HG03571 (cell line): ENCODE results near the gene YDJC.
"Not testable (repeated sequence)": the region's sequence is repeated elsewhere in the genome, so short reads cannot be mapped to it uniquely, and the experiment has no call there.

ENCODE experiments used
- ATAC-seq: cut with Tn5 transposase; IDR thresholded peaks from one replicate; pipeline ENCODE4 v1.9.1; 2021; ENCODE audit not compliant: unreplicated experiment

The YDJC gene, protein sequence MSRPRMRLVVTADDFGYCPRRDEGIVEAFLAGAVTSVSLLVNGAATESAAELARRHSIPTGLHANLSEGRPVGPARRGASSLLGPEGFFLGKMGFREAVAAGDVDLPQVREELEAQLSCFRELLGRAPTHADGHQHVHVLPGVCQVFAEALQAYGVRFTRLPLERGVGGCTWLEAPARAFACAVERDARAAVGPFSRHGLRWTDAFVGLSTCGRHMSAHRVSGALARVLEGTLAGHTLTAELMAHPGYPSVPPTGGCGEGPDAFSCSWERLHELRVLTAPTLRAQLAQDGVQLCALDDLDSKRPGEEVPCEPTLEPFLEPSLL

DNA sequence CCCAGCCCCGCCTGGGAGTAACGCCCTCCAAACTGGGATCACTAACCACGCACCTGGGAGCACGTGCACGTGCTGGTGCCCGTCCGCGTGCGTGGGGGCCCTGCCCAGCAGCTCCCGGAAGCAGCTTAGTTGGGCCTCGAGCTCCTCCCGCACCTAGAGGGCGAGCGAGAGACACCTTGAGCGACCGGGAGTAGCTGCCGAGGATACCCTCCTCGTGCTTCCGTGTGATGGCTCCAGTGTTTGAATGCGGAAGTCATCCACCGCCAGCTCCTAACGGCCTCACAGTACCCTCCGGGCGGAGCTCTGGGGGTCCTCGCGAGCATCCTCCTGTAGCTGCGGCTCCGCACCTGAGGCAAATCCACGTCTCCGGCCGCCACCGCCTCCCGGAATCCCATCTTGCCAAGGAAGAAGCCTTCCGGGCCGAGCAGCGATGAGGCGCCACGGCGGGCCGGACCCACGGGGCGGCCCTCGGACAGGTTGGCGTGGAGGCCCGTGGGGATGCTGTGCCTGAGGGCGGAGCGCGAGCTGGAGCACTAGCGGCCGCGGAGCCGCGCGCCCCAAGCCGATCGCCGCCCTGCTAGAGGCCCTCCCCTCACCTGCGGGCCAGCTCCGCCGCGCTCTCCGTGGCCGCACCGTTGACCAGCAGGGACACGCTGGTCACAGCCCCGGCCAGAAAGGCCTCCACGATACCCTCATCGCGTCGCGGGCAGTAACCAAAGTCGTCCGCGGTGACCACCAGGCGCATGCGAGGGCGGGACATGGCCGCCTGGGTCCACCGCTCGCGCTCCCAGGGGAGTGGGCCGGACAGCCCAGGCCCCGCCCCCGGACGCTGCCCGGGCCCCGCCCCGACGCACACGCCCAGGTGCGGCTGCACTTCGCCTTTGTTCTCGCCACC lies at the start of gene YDJC:
Gene YDJC, minus strand, starts transcription at position 768 of the 895 bp plus-strand sequence. Its CDS starts 8 bp downstream, at position 760.
- ATAC-seq: peak; percentile 62

DNA sequence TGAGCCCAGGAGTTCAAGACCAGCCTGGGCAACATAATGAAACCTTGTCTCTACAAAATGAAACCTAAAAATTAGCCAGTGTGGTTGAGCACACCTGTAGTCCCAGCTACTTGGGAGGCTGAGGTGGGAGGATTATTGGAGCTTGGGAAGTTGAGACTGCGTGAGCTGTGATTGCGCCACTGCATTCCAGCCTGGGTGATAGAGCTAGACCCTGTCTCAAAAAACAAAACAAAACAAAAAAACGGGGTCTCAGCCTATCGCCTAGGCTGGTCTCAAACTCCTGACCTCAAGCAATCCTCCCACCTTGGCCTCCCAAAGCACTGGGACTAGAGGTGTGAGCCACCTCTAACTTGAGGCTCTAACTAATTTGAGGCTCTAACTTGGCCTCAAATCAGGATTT lies 49.6 kb upstream of the YDJC start:
- no peak for ATAC-seq

DNA sequence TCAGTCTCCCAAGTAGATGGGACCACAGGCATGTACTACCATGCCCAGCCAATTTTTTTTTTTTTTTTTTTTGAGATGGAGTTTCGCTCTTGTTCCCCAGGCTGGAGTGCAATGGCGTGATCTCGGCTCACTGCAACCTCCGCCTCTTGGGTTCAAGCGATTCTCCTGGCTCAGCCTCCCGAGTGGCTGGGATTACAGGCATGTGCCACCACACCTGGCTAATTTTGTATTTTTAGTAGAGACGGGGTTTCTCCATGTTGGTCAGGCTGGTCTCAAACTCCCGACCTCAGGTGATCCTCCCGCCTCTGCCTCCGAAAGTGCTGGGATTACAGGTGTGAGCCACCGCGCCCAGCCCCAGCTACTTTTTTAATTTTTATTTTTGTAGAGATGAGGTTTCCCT lies 49.0 kb upstream of the YDJC start:
- ATAC-seq: not testable (repeated sequence)

DNA sequence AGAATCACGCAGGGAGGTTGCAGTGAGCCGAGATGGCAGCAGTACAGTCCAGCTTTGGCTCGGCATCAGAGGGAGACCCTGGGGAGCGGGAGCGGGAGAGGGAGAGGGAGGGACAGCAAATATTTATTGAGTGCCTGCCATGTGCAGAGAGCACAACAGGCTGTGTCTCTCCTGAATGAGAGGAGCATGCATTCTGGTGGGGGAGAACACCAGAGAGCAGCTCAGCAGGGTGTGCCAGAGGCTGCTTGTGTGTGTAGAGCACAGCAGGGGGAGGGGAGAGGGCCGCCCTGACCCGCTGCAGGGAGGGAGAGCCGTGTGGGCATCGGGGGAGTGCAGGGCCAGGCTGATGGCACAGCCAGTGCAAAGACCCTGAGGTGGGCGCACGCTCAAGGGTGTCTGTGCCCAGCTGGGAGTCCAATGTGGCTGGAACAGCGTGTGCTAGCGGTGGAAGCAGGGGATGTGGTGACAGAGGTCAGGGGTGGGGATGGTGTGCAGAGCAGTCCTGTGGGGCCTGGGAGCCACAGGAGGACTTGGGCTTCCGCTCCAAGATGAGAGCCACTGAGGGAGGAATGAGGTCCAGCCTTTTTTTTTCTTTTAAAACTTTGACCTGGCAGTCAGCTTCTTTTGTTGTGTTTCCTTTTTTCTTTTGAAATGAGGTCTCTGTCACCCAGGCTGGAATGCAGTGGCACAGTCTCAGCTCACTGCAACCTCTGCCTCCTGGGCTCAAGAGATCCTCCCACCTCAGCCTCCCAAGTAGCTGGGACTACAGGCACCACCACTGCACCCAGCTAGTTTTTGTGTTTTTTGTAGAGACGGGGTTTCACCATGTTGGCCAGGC lies 48.0 kb upstream of the YDJC start:
- no peak for ATAC-seq

DNA sequence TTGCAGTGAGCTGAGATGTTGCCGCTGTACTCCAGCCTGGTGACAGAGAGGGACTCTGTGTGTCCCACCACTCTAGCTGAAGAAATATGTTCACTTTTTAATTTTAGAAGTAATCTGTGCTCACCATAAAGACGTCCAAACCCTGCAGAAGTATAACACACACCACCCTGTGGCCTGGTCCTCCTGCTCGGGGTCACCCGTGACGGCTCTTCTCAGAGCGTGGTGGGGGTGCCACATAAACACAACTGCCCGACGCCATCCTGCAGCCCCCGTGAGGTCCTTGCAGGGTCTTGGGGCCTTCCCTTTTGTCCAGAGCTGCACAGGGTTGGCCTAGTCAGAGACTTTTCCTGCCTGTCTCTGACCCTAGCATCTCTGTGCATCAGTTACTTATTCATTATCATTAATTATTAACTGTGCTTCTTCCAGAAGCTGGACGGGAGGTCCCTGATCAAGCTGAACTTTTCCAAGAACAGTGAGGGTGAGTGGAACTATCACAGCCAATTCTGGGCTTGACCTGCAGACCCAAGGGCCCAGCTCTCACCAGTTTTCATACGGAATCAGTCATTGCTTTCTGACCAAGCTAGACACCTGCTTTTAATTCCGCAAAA lies 44.9 kb upstream of the YDJC start:
- ATAC-seq: no peak

DNA sequence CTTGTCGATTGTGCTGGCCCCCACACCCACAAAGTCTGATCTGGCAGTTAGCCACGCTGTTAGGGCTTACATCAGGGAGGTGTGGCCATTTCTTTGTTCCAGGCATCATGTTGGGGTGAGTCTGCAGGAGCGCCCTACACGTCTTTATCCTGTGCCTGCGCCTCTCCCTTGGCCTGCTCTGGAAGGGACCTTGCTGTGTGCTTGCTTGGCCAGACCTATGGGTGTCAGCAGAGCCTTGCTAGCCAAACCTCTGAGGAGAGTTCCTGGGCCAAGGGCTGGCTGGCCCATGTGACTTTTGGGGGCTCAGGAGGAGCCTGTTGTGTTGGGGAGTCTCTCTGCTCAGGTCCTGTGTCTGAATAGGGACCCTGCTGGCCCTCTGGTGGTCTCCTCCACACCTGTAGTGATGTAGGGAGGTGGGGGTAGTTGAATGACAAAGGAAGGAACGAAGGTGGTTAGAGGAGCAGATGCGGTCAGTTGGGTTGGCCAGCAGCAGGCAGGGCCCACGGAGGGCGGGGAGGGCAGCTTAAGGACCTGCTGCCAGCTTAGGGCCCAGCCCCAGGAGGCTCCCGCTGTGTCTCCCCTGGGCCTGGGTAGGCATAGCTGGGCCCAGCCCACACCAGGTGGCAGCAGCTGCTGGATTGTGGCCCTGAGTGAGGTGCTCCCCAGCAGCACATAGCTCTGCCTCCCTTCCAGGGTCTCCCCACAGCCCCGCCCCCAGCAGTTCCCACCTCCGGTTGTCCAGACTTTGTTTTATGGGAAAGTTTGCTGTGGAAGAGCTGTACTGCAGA lies 43.9 kb upstream of the YDJC start:
- no peak for ATAC-seq

DNA sequence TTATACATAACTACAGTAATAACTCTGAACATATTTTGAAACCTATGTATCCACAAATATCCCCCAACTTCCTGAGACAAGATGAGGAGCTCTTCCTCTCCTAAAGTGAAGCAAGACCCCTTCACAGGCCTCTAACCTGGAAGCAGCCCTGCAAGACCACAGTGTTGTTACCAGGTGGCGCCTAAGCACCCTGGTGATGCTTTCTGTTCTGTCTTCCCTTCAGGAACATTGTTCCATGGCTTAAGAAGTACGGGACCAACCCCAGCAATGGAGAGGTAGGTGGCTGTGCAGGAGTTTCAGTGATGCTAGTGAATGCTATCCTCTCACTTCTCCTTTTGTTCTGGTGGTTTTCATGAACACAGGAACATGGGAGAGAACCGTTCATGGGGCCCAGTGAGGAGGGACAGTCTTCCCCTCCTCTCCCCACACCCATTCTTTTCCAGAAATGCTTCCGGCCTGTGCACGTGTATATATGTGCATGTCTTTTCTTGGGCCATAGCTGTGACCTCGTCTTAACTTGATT lies 42.3 kb upstream of the YDJC start:
- ATAC-seq: no peak

DNA sequence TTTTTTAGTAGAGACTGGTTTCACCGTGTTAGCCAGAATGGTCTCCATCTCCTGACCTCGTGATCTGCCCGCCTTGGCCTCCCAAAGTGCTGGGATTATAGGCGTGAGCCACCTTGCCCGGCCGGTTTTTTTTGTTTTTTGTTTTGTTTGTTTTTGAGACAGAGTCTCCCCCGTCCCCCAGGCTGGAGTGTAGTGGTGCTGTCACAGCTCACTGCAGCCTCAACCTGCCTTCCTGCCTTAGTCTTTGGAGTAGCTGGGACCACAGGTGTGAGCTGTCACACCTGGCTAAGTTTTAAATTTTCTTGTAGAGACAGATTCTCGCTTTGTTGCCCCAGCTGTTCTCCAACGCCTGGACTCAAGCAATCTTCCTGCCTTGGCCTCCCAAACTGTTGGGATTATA lies 39.2 kb upstream of the YDJC start:
- ATAC-seq: no peak

DNA sequence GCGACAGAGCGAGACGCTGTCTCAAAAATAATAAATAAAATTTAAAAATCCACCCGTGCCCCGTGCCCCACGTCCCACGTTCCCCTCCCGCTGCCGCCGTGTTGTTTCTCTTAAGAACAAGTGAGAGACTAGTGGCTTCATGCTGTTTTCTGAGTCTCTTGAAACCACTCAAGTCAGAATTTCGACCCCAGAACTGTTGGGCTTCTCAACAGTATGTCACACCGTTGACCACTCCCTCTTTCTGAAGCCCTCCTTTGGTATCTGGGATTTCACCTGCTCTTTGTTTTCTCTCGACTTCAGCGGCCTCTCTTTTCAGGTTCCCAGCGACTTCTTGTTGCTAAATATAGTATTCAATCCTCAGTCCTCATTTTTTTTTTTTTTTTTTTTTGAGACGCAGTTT lies 37.0 kb upstream of the YDJC start:
- no peak for ATAC-seq

DNA sequence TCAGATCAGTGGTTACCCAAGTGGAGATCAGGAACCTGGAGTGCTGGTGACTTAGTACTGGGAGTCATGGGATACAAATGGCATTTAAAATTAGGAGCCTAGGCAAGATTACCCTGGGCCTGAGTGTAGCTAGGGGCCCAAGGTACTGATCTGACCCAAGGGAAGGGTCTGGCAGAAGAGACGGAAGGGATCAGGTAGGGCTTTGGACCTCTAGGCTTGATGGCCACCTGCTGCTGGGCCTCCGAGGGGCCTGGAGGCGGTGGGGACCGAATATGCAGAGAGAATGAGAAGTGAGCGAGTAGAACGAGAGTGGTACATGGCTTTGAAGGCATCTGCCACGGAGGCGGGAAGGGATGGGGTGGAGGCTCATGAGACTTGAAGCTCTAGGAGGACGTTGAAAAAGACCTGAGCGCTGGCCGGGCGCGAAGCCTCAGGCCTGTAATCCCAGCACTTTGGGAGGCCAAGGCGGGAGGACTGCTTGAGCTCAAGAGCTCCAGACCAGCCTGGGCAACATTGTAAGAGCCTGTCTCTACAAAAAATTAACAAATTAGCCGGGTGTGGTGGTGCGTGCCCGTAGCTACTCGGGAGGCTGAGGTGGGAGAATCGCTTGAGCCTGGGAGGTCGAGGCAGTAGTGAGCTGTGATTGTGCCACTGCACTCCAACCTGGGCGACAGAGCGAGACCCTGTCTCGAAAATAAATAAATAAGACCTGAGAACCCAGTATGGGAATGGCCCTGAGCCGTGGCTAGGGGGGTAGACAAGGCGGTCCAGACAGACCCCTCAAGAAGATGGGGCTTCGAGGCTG lies 35.4 kb upstream of the YDJC start:
- ATAC-seq: no peak

DNA sequence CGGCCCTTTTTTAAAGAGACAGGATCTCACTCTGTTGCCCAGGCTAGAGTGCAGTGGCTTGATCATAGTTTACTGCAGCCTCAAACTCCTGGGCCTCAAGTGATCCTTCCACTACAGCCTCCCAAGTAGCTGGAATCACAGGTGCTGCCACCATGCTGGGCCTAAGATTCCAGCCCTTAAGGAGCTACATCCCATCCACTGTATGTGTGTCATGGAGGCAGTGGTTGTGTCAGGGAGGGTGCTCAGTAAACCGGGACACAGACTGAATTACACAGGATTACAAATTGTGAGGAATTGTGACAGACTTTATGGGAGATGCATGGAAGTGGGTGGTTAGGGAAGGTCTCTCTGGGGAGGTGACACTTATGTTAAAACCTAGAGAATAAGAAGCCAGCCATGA lies 33.9 kb upstream of the YDJC start:
- ATAC-seq: no peak

DNA sequence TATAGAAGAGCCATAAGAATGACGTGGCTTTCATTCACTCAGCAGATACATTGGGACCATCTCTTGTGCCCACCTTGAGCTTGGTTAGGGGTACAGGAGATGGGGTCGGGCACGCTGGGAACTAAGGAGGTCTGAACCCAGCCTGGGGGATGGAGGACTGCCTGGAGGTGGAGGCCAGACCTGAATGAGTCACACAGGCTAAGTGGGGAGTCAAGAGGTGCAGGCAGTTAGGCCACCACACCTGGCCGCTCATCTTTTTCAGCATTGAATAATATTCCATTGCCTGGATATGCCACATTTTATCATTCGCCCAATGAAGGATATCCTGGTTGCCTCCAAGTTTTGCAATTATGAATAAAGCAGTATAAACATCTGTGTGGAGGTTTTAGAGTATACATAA lies 32.2 kb upstream of the YDJC start:
- ATAC-seq: no peak

DNA sequence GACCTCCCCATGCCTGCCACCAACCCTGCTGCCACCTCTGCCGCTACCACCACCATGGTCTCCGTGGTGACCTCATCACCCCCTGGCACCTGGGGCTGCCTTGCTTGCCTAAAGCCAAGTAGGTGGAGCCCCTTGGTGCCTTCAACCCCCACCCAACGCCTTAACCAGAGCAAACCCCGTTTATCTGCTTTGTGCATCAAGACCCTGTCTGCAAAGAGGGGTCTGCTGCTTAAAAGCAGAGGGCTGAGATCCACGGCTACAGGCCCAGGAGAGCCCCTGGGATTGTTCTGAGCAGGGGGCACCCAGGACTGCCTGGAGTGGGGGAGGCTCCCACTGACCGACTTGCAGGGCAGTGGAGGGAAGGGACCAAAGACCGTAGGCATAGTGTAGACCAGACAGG lies 31.1 kb upstream of the YDJC start:
- no peak for ATAC-seq

DNA sequence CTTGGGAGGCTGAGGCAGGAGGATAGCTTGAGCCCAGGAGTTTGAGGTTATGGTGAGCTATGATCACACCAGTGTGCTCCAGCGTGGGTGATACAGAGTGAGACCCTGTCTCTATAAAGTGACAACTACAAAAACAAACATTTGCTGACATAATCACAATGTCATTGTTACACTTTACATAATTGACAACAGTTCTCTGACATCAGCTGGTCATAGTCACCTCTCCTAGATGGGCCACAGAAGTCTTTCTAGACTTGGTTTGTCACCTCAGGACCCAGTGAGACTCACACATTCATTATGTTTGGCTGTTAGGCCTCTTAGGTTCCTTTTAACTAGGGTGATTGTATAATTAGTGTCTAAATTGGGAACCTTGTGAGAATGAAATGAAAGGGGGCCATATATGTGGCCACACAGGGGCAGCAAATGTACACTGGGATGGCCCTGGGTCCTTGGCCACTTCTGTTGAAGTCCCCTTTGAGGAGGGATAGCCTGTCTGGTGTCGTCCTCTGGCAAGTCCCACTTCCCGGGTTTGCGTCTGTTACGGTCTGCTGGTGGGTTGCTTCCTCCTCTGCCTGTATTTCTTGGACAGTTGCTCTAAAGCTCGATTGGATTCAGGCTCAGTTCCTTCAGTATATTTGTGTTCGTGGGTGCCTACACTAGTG lies 30.2 kb upstream of the YDJC start:
- no peak for ATAC-seq

DNA sequence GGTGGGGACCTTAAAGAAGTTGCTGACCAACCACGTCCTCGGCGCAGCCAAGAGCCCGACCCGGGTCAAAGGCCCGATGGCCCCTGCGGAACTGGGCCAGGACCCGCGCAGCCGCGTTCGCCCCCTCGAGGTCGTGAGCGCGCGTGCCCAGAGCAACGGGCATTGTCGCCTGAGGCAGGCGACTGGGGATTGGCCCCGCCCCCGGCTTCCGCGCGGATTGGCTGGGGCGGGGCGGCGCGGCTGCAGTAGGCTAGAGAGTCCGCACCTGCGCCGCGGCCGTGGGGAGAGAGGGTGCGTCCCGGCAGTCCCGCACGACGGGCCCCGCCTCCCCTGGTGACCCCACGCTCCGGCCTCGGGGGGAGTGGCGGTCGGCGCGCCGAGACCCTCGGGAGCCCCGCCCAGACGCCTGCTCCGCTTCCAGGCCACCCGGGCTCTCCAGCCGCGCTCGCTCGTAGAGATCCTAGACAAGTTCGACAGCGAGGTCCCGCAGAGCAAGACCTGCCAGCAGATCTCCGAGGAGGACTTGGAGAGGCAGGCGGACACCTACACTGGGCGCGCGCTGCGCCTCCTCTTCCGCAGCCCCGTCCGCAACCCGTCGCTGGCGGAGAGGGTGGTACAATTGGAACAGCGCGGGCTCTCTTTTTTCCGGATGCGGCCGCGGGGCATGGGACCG lies 27.7 kb upstream of the YDJC start:
- ATAC-seq: peak; percentile 46

DNA sequence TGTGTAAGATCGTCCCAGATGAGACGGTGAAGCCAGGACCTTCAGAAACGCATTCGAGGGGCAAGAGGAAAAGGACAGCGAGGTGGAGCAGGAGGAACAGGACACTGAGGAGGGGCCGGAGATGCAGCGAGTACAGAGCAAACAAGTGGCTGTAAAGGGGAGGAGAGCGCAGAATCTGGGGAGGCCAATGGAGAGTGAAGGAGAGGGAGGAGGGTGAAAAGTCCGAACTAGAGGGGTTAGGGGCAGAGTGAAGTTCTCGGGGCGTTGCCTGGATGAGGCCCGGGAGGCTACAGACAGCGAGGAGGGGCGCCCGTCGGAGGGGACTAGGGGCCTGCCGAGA lies 27.2 kb upstream of the YDJC start:
- ATAC-seq: no peak

DNA sequence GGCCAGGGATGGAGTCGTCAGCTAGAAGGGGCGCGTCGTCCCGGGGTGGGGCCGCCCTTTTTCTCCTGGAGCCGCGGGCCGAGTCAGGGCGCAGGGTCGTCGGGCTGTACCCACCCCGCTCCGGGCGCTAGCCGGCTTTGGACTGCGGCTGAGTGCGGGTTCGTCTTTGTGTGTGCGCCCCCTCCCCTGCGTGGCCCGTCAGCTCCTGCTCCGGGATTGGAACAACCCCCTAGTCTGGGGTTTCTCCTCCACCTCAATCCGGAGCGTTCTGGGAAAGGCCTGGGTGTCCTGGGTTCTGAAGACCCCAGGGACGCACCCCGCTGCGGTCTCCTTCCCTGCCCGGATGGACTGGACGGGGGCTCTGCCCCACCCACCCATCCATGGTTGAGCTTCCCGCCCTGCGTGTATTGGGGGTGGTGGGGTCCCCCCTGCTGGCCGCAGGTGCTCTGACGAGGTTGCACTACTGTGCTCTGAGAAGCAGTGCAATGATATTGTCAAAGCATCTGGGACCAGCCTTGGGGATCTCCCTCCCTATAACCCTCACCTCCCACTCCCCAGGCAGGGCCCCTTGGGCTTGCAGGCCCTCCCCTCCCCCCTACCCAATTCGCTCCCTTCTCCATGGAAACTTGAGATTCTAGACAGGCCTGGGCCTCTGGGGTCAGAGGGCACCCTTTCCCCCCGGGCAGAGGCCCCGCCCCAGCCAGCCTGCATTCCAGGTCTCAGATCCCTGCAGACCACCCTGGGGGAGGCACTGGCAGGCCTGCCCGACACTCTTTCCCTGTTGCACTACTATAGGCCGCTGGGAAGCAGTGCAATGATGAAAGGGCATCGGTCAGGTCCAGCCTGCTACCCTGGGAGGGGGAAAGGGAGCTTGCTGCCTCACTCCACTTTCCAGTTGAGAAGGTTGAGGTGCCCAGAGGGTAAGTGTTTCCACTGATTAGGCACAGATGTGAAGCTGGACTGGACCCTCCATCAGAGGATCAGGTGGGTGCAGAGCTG lies 23.0 kb upstream of the YDJC start:
- ATAC-seq: no peak
